MM.1S (cell line): ENCODE data around the gene WASL.

Source experiments
- CTCF ChIP-seq: fragments of 300-600 bp; sonication (generic); IDR thresholded peaks from 2 replicates; pipeline ENCODE4 v1.5.1; 2016; ENCODE audit warnings: antibody characterized with exemption, low read length, mixed read lengths
- EZH2 ChIP-seq: fragments of 300-600 bp; sonication (generic); optimal IDR thresholded peaks from 2 replicates; pipeline ENCODE3; 2017; ENCODE audit warnings: low read depth, mild to moderate bottlenecking, antibody characterized with exemption, low read length, mixed read lengths

GRCh38 chr7:123692471-123692877 lies 56.3 kb downstream of the WASL start:
- TF ChIP-seq EZH2 (no peak), CTCF (no peak)
